Activated B cell treated with CpG ODN at 0.5 μM for 24 hours (primary cell): ENCODE data around the gene FASTK. TPM values are rescaled to one million over a fixed set of nuclear protein-coding genes. Genes with fewer than 3 reads are reported as not detected.
"Not testable (repeated sequence)": the region's sequence is repeated elsewhere in the genome, so short reads cannot be mapped to it uniquely, and the experiment has no call there.

Source experiments
- ATAC-seq: fragments of 200-7000 bp; cut with Tn5 transposase; one replicate; pipeline ENCODE4 v1.10.0; 2021; ENCODE audit warnings: low read depth, mild to moderate bottlenecking, moderate library complexity
- CTCF ChIA-PET: fragments of 350-600 bp; sonication (Branson Sonifier 250); formaldehyde crosslinking; loops from one replicate; lab custom pipeline; 2021; ENCODE audit warnings: antibody characterized with exemption; lab: Charles Lee
- POLR2A ChIA-PET: fragments of 350-600 bp; sonication (Branson Sonifier 250); formaldehyde crosslinking; loops from one replicate; lab custom pipeline; 2021; ENCODE audit warnings: antibody characterized with exemption; lab: Charles Lee
- DNase-seq: peaks from one replicate; pipeline ENCODE4 v3.0.0; 2022
- H3K27ac Mint-ChIP-seq: one replicate; pipeline ENCODE4 v1.8.0; 2020; ENCODE audit warnings: mixed read lengths
- H3K27me3 Mint-ChIP-seq: one replicate; pipeline ENCODE4 v1.8.0; 2021; ENCODE audit warnings: mixed read lengths
- H3K36me3 Mint-ChIP-seq: one replicate; pipeline ENCODE4 v1.8.0; 2021; ENCODE audit warnings: low read depth, mixed read lengths
- H3K4me1 Mint-ChIP-seq: one replicate; pipeline ENCODE4 v1.8.0; 2021; ENCODE audit warnings: mixed read lengths
- H3K4me3 Mint-ChIP-seq: one replicate; pipeline ENCODE4 v1.8.0; 2020; ENCODE audit warnings: mild to moderate bottlenecking, mixed read lengths
- H3K9me3 Mint-ChIP-seq: one replicate; pipeline ENCODE4 v1.8.0; 2020; ENCODE audit warnings: mixed read lengths
- intact Hi-C: fragments of 100-400 bp; cut with micrococcal nuclease; formaldehyde crosslinking; loops from one replicate; pipeline ENCODE4 v1.15.1; 2024
- total RNA-seq: library from RNA; stranded (reverse); gene quantifications from 2 replicates; pipeline ENCODE4 v1.2.3, GENCODE V29; 2022
- TF ChIP-seq, protein P1 (sequence below): fragments of 200-600 bp; IDR thresholded peaks from one replicate; pipeline ENCODE4 v1.8.0; 2022; ENCODE audit warnings: antibody characterized with exemption, mild to moderate bottlenecking

Gene FASTK
- total RNA-seq, 1 donor from 2014 or later = 103 TPM

- no peaks in the 10 kb centered on the region for H3K9me3 Mint-ChIP-seq
- peaks cover 22% of the 10 kb centered on the region for H3K36me3 Mint-ChIP-seq
- peaks cover 22% of the 10 kb centered on the region for H3K4me1 Mint-ChIP-seq
- H3K4me3 Mint-ChIP-seq = no peak overlapping the region
- no peak for ATAC-seq
- ChIA-PET CTCF (no interaction called here), POLR2A (no interaction called here)
- TF ChIP-seq, protein P1, sequence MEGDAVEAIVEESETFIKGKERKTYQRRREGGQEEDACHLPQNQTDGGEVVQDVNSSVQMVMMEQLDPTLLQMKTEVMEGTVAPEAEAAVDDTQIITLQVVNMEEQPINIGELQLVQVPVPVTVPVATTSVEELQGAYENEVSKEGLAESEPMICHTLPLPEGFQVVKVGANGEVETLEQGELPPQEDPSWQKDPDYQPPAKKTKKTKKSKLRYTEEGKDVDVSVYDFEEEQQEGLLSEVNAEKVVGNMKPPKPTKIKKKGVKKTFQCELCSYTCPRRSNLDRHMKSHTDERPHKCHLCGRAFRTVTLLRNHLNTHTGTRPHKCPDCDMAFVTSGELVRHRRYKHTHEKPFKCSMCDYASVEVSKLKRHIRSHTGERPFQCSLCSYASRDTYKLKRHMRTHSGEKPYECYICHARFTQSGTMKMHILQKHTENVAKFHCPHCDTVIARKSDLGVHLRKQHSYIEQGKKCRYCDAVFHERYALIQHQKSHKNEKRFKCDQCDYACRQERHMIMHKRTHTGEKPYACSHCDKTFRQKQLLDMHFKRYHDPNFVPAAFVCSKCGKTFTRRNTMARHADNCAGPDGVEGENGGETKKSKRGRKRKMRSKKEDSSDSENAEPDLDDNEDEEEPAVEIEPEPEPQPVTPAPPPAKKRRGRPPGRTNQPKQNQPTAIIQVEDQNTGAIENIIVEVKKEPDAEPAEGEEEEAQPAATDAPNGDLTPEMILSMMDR = no peak
- no peak for DNase-seq
- peaks cover 2% of the 10 kb centered on the region for H3K27me3 Mint-ChIP-seq
- no peak overlapping the region for H3K27ac Mint-ChIP-seq
- intact Hi-C loops = no loop called here
Measured at GRCh38 chr7:151031011-151031410, 49.6 kb downstream of the FASTK start.

DNA sequence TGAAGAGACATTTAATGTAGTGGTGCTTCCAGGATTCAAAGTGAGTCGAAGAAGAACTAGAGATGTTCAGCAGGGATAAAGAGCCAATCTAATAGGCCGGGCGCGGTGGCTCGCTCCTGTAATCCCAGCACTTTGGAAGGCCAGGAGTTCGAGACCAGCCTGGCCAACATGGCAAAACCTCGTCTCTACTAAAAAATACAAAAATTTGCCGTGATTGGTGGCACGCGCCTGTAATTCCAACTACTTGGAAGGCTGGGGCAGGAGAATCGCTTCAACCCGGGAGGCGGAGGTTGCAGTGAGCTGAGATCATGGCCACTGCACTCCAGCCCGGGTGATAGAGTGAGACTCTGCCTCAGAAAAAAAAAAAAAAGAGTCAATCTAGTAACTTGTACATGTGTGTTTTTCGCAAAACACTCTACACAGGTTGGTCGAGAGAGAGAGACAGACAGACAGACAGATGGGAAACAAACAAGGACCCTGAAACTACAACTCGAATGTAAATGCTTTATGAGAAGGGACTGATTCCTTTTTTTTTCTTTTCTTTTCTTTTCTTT, 51.6 kb downstream of the FASTK start:
- Mint-ChIP-seq H3K9me3 (no peaks in the 10 kb centered on the region), H3K27me3 (peaks cover 9% of the 10 kb centered on the region), H3K27ac (peak overlapping the region; percentile 97), H3K36me3 (peaks cover 14% of the 10 kb centered on the region), H3K4me1 (peaks cover 22% of the 10 kb centered on the region), H3K4me3 (peak overlapping the region; percentile 96)
- CTCF ChIA-PET = interaction anchor here (1.0 to 3.9 kb wide), 4 partner anchors 11 to 82 kb away, joined by 3 to 25 read pairs (median 3); no protein-coding TSS in a partner anchor
- ATAC-seq = no peak
- intact Hi-C loops = loop anchor here (1.0 to 5.0 kb wide), 11 partner anchors 11 to 1407 kb away; partner anchors contain the start of genes ABCF2, NUB1, TMUB1 and ZNF775
- DNase-seq = no peak
- POLR2A ChIA-PET = interaction anchor here (0.9 to 2.2 kb wide), 10 partner anchors 10 to 1191 kb away, joined by 3 to 21 read pairs (median 4); partner anchors contain the start of genes FASTK, NUB1, SLC4A2 and ZNF862
- TF ChIP-seq, protein P1 = no peak

- DNase-seq = peak; percentile 94
- ATAC-seq = peak; percentile 93
- H3K4me1 Mint-ChIP-seq = peaks cover 22% of the 10 kb centered on the region
- H3K36me3 Mint-ChIP-seq = peaks cover 14% of the 10 kb centered on the region
- intact Hi-C loops = loop anchor here (1.0 to 5.0 kb wide), 11 partner anchors 10 to 1406 kb away; partner anchors contain the start of genes ABCF2, NUB1, TMUB1 and ZNF775
- ChIA-PET POLR2A (interaction anchor here (0.6 to 2.2 kb wide), 14 partner anchors 10 to 1190 kb away, joined by 3 to 21 read pairs (median 4); partner anchors contain the start of genes FASTK, NUB1, SLC4A2 and TMUB1), CTCF (interaction anchor here (1.0 to 3.9 kb wide), 4 partner anchors 10 to 83 kb away, joined by 3 to 25 read pairs (median 3); no protein-coding TSS in a partner anchor)
- H3K27ac Mint-ChIP-seq = peak within 1 kb of the TSS; percentile 97
- H3K9me3 Mint-ChIP-seq = no peaks in the 10 kb centered on the region
- H3K27me3 Mint-ChIP-seq = peaks cover 9% of the 10 kb centered on the region
- TF ChIP-seq, protein P1 = no peak
- H3K4me3 Mint-ChIP-seq = peak within 1 kb of the TSS; percentile 96
Measured at GRCh38 chr7:151028131-151028947, 52.3 kb downstream of the FASTK start, which contains the start of gene ABCB8. ABCB8 (plus strand) TSS chr7:151028450; CDS start chr7:151028516, 66 bp downstream.

GRCh38 chr7:151027728-151028130, 52.9 kb downstream of the FASTK start:
- peaks cover 15% of the 10 kb centered on the region for H3K27me3 Mint-ChIP-seq
- intact Hi-C loops = loop anchor here (1.0 to 5.0 kb wide), 11 partner anchors 9 to 1405 kb away; partner anchors contain the start of genes ABCF2, NUB1, TMUB1 and ZNF775
- CTCF ChIA-PET = interaction anchor here (1.2 to 3.9 kb wide), 3 partner anchors 10 to 83 kb away, joined by 3 to 25 read pairs (median 3); no protein-coding TSS in a partner anchor

DNA sequence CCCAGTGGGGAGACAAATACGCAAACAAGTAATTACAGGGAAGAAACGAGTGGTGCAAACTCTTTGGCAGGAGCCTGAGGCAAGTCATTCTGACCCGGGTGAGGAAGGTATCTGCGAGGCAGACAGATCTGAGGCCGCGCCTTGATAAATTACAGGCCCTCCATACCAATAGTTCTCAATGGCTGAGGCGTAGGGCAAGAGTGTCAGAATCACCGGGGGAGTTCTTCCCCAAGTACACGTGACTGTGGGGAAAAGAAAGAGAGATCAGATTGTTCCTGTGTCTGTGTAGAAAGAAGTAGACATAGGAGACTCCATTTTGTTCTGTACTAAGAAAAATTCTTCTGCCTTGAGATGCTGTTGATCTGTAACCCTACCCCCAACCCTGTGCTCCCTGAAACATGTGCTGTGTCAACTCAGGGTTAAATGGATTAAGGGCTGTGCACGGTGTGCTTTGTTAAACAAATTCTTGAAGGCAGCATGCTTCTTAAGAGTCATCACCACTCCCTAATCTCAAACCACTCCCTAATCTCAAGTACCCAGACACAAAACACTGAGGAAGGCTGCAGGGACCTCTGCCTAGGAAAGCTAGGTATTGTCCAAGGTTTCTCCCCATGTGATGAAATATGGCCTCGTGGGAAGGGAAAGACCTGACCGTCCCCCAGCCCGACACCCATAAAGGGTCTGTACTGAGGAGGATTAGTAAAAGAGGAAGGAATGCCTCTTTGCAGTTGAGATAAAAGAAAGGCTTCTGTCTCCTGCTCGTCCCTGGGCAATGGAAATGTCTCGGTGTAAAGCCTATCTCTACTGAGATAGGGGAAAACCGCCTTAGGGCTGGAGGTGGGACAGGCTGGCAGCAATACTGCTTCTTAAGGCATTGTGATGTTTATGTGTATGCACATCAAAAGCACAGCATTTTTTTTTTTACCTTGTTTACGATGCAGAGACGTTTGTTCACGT, 53.6 kb downstream of the FASTK start:
- not testable (repeated sequence) for ATAC-seq, DNase-seq, H3K9me3 Mint-ChIP-seq
- H3K27me3 Mint-ChIP-seq = peaks cover 15% of the 10 kb centered on the region
- H3K36me3 Mint-ChIP-seq = peaks cover 13% of the 10 kb centered on the region
- intact Hi-C loops = loop anchor here (5.0 kb wide), 3 partner anchors 620 to 1405 kb away; partner anchors contain the start of gene ZNF775
- ChIA-PET POLR2A (interaction anchor here (0.6 to 2.2 kb wide), 7 partner anchors 8 to 181 kb away, joined by 3 to 21 read pairs (median 11); partner anchors contain the start of genes FASTK, SLC4A2 and TMUB1), CTCF (interaction anchor here (1.3 to 3.9 kb wide), 2 partner anchors 9 to 41 kb away, joined by 3 to 25 read pairs; no protein-coding TSS in a partner anchor)
- H3K4me1 Mint-ChIP-seq = peaks cover 22% of the 10 kb centered on the region
- peak overlapping the region; percentile 96 for H3K4me3 Mint-ChIP-seq
- H3K27ac Mint-ChIP-seq = peak overlapping the region; percentile 97

More at GRCh38 chr7:151027728-151028130, 52.9 kb downstream of the FASTK start:
- H3K9me3 Mint-ChIP-seq, DNase-seq: not testable (repeated sequence)
- peak overlapping the region; percentile 97 for H3K27ac Mint-ChIP-seq
- POLR2A ChIA-PET = interaction anchor here (0.6 to 2.2 kb wide), 13 partner anchors 9 to 1190 kb away, joined by 3 to 21 read pairs (median 4); partner anchors contain the start of genes FASTK, NUB1, SLC4A2 and TMUB1
- H3K36me3 Mint-ChIP-seq = peaks cover 14% of the 10 kb centered on the region
- H3K4me3 Mint-ChIP-seq = peak overlapping the region; percentile 96
- peak; percentile 6 for ATAC-seq
- H3K4me1 Mint-ChIP-seq = peaks cover 22% of the 10 kb centered on the region
